22Rv1 (cell line): ENCODE measurements around the gene RAB3A.

Experiments used
- H3K27ac ChIP-seq: fragments of 450-650 bp; 2 replicates; pipeline ENCODE4 v1.5.1; 2017
- CTCF ChIP-seq: fragments of 450-650 bp; IDR thresholded peaks from 2 replicates; pipeline ENCODE4 v1.5.1; 2017; ENCODE audit warnings: mild to moderate bottlenecking
- ZFX ChIP-seq: fragments of 450-650 bp; IDR thresholded peaks from 2 replicates; pipeline ENCODE4 v1.6.1; 2017; ENCODE audit warnings: antibody characterized with exemption, borderline replicate concordance

Gene RAB3A

GRCh38 chr19:18152817-18153555 lies 50.9 kb downstream of the RAB3A start, which contains the start of gene PIK3R2:
PIK3R2 (plus strand) TSS chr19:18153163; CDS start chr19:18155880, 2,717 bp downstream.
- peak within 1 kb of the TSS; percentile 92 for H3K27ac ChIP-seq
- TF ChIP-seq ZFX (no peak), CTCF (peak; percentile 40)

- TF ChIP-seq CTCF = peak; percentile 74
- no peak for TF ChIP-seq ZFX
- H3K27ac ChIP-seq = peak overlapping the region; percentile 92
Measured at GRCh38 chr19:18152442-18152816, 51.4 kb downstream of the RAB3A start.

- peak overlapping the region; percentile 92 for H3K27ac ChIP-seq
- TF ChIP-seq ZFX (no peak), CTCF (no peak)
Measured at GRCh38 chr19:18150776-18151624, 52.8 kb downstream of the RAB3A start.

GRCh38 chr19:18149596-18149975 lies 54.3 kb downstream of the RAB3A start:
- TF ChIP-seq ZFX = no peak
- TF ChIP-seq CTCF = no peak

GRCh38 chr19:18147396-18147795 lies 56.4 kb downstream of the RAB3A start:
- H3K27ac ChIP-seq = no peak overlapping the region
- TF ChIP-seq CTCF (no peak), ZFX (no peak)

More at GRCh38 chr19:18149596-18149975, 54.3 kb downstream of the RAB3A start:
- H3K27ac ChIP-seq = no peak overlapping the region
